ENCODE results near the gene MRTFA. TPM values are rescaled to one million over a fixed set of nuclear protein-coding genes. Genes with fewer than 3 reads are reported as not detected.
"Not testable (repeated sequence)": the region's sequence is repeated elsewhere in the genome, so short reads cannot be mapped to it uniquely, and the experiment has no call there.

MRTFA gene
- total RNA-seq, 4 donors from 2014 or later: 81.6 to 109 (median 94.5) TPM

DNA sequence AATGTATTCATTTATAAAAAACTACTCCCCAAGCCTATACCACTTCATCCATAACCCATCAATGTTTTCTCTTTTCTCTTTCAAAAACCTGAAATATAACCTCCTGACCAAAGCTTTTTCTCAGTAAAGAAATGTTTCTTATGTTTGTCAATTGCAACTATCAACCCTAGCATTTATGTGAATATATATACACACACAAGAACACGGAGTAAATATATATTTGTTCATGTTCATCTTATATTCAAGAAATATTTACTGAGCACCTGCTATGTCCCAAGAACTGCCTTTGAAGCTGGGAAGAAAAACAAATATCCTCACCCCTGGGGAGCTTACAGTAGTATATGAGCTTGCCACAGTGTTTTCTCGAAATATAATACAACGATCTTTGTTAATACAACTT is 3.5 kb downstream of the MRTFA start:
- 95% methylated on average over 3 of the region's 3 CpGs for WGBS
- Histone ChIP-seq H3K9me3 (no peaks in the 10 kb centered on the region), H3K4me3 (no peak overlapping the region), H3K36me3 (no peaks in the 10 kb centered on the region), H3K4me1 (peaks cover 35% of the 10 kb centered on the region), H3K27me3 (no peaks in the 10 kb centered on the region), H3K27ac (no peak overlapping the region)
- TF ChIP-seq POLR2A (IDR thresholded peaks at IDR 0.05): no peak
- TF ChIP-seq, protein P1, sequence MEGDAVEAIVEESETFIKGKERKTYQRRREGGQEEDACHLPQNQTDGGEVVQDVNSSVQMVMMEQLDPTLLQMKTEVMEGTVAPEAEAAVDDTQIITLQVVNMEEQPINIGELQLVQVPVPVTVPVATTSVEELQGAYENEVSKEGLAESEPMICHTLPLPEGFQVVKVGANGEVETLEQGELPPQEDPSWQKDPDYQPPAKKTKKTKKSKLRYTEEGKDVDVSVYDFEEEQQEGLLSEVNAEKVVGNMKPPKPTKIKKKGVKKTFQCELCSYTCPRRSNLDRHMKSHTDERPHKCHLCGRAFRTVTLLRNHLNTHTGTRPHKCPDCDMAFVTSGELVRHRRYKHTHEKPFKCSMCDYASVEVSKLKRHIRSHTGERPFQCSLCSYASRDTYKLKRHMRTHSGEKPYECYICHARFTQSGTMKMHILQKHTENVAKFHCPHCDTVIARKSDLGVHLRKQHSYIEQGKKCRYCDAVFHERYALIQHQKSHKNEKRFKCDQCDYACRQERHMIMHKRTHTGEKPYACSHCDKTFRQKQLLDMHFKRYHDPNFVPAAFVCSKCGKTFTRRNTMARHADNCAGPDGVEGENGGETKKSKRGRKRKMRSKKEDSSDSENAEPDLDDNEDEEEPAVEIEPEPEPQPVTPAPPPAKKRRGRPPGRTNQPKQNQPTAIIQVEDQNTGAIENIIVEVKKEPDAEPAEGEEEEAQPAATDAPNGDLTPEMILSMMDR (IDR thresholded peaks at IDR 0.05): no peak
- no peak for TF ChIP-seq EP300 (IDR thresholded peaks at IDR 0.05)
- TF ChIP-seq POLR2AphosphoS5 (IDR thresholded peaks at IDR 0.05): no peak
- no peak for DNase-seq (ENCODE audit: low spot score in 2 of 2)

DNA sequence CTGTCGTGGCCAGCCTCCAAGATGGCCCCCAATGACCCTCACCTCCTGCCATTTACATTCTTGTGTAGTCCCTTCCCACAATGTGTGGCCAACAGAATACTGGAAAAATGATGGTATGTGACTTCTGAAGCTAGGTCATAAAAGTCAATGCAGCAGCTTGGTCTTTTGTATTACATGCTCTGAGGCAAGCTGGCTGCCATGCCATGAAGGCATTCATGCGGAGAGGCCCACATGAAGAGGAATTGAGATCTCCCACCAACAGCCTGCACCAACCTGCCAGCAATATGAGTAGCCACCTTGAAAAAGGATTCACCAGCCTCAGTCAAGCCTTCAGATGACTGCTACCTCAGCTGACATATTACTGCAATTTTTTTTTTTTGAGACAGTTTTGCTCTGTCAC is 4.6 kb downstream of the MRTFA start:
- no peak for TF ChIP-seq EP300 (IDR thresholded peaks at IDR 0.05)
- TF ChIP-seq, protein P1 (IDR thresholded peaks at IDR 0.05): no peak
- no peak for TF ChIP-seq POLR2AphosphoS5 (IDR thresholded peaks at IDR 0.05)
- TF ChIP-seq POLR2A (IDR thresholded peaks at IDR 0.05): no peak
- 96% methylated on average over 2 of the region's 2 CpGs for WGBS
- DNase-seq (ENCODE audit: low spot score in 2 of 2): no peak
- Histone ChIP-seq H3K36me3 (no peaks in the 10 kb centered on the region), H3K27me3 (no peaks in the 10 kb centered on the region), H3K4me3 (no peak overlapping the region), H3K9me3 (no peaks in the 10 kb centered on the region), H3K4me1 (peaks cover 40% of the 10 kb centered on the region), H3K27ac (no peak overlapping the region)

DNA sequence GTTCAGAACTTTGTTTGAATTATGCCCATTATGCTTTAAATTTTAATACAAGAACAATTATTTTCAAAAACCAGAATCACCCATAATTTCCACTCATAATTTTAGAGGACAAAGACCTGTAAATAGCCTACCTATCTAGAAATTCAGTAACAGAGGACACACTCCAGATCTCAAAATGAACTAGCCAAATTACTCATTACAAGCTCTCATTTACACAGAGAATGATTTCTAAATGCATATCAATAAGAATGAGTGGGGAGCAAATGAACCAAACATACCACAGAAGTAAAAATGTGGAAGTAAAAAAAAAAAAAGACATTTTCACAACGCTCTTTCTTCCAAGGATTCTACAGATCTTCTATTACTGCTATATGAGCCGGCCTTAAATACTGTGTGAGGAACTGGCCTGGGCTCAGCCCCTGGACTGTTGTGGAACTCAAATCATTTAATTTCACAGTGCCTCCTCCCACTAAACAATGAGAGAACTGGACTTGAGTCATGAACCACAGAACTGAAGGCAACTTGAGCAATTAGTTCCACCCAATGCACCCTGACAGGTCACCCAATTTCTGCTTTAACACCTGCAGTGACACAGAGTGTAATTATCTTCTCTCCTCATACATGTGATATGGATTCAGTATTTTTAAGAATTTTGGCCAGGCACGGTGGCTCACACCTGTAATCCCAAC is 8.0 kb downstream of the MRTFA start:
- H3K27me3 ChIP-seq: no peaks in the 10 kb centered on the region
- 82% methylated on average over 3 of the region's 3 CpGs for WGBS
- no peak for TF ChIP-seq POLR2AphosphoS5 (IDR thresholded peaks at IDR 0.05)
- no peak for TF ChIP-seq POLR2A (IDR thresholded peaks at IDR 0.05)
- TF ChIP-seq, protein P1 (IDR thresholded peaks at IDR 0.05): no peak
- TF ChIP-seq EP300 (IDR thresholded peaks at IDR 0.05): no peak
- H3K9me3 ChIP-seq: no peaks in the 10 kb centered on the region
- H3K4me3 ChIP-seq: no peak overlapping the region
- peak overlapping the region; percentile 18 for H3K27ac ChIP-seq
- H3K4me1 ChIP-seq: peaks cover 30% of the 10 kb centered on the region
- no peak for DNase-seq (ENCODE audit: low spot score in 2 of 2)
- no peaks in the 10 kb centered on the region for H3K36me3 ChIP-seq

DNA sequence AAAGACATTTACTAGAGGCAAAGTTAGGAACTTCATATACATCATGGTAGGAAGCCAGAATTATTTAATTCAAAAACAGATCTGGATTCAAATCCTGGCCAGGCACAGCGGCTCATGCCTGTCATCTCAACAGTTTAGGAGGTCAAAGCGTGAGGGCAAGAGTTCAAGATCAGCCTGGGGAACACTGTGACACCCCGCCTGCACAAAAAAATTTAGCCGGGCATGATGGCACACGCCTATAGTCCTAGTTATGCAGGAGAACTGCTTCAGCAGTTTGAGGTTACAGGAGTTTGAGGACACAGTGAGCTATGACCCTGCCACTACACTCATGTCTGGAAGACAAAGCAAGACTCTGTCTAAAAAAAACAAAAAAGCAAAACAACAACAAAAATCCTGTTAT is 8.9 kb downstream of the MRTFA start:
- H3K27me3 ChIP-seq: no peaks in the 10 kb centered on the region
- no peaks in the 10 kb centered on the region for H3K36me3 ChIP-seq
- H3K4me3 ChIP-seq: no peak overlapping the region
- peaks cover 30% of the 10 kb centered on the region for H3K4me1 ChIP-seq
- DNase-seq (ENCODE audit: low spot score in 2 of 2): no peak
- TF ChIP-seq POLR2A (IDR thresholded peaks at IDR 0.05) (no peak), EP300 (IDR thresholded peaks at IDR 0.05) (no peak), POLR2AphosphoS5 (IDR thresholded peaks at IDR 0.05) (no peak)
- TF ChIP-seq, protein P1 (IDR thresholded peaks at IDR 0.05): no peak
- no peak overlapping the region for H3K27ac ChIP-seq
- H3K9me3 ChIP-seq: no peaks in the 10 kb centered on the region
- 44% methylated on average over 5 of the region's 5 CpGs for WGBS

DNA sequence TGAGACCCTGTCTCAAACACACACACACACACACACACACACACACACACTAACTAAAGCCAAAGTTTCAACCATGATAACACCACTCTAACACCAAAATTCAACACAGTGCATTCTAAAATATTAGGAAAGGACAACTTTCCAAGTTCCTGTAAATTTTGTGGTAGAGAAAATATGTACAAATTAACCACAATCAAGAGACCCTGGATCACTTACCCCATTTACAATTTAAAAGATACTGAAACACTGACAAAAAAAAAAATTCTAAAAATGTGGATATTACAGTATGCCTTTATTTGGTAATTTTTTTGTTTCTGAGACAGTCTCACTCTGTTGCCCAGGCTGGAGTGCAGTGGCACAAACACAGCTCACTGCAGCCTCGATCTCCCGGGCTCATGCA is 9.7 kb downstream of the MRTFA start:
- TF ChIP-seq POLR2A (IDR thresholded peaks at IDR 0.05): no peak
- Histone ChIP-seq H3K27ac (no peak overlapping the region), H3K36me3 (no peaks in the 10 kb centered on the region), H3K4me3 (no peak overlapping the region), H3K27me3 (no peaks in the 10 kb centered on the region), H3K9me3 (no peaks in the 10 kb centered on the region), H3K4me1 (peaks cover 30% of the 10 kb centered on the region)
- 83% methylated on average over 2 of the region's 2 CpGs for WGBS
- DNase-seq (ENCODE audit: low spot score in 2 of 2): no peak

DNA sequence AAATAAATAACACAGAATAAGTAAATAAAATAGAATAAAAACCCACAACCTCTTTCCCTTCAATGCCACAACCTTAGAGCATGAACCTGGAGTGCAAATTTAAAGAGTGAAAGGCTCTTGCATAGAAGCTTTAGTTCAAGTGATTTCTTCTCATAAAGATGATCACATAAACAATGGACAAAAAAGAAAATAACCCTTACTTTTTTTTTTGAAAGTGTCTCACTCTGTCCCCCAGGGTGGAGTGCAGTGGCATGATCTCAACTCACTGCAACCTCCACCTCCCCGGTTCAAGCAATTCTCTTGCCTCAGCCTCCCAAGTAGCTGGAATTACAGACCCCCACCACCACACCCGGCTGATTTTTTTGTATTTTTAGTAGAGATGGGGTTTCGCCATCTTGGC is 10.7 kb downstream of the MRTFA start:
- WGBS: 90% methylated on average over 3 of the region's 3 CpGs
- not testable (repeated sequence) for H3K4me3 ChIP-seq; H3K27me3 ChIP-seq; H3K36me3 ChIP-seq; H3K27ac ChIP-seq; DNase-seq (ENCODE audit: low spot score in 2 of 2); H3K9me3 ChIP-seq
- H3K4me1 ChIP-seq: peaks cover 30% of the 10 kb centered on the region

DNA sequence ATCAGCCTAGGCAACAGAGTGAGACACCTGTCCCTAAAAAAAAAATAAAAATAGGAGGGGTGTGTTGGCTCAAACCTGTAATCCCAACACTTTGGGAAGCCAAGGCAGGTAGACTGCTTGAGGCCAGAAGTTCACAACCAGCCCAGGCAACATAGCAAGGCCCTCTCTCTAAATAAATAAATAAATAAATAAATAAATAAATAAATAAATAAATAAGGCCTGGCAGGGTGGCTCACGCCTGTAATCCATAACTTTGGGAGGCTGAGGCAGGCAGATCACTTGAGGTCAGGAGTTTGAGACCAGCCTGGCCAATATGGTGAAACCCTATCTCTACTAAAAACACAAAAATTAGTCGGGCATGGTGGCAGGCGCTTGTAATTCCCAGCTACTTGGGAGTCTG is 11.2 kb downstream of the MRTFA start:
- not testable (repeated sequence) for H3K4me3 ChIP-seq; H3K9me3 ChIP-seq; H3K27me3 ChIP-seq; DNase-seq (ENCODE audit: low spot score in 2 of 2); H3K36me3 ChIP-seq; H3K27ac ChIP-seq
- peaks cover 30% of the 10 kb centered on the region for H3K4me1 ChIP-seq
- WGBS: 95% methylated on average over 3 of the region's 3 CpGs
